GM12878 (cell line): ENCODE data around the gene BRF1. TPM values are rescaled to one million over a fixed set of nuclear protein-coding genes. Genes with fewer than 3 reads are reported as not detected.

ENCODE experiments used
- ATAC-seq: fragments of 200-7000 bp; cut with Tn5 transposase; 3 replicates; pipeline ENCODE4 v1.9.1; 2020; ENCODE audit warnings: mild to moderate bottlenecking, moderate library complexity
- BruUV-seq: library from RNA; stranded (reverse); fragments of 400-500 nt; replicated peaks from 2 replicates; lab custom pipeline; 2021; lab: Mats Ljungman, UMichigan
- CTCF ChIA-PET: fragments of 300-600 bp; sonication (Branson Sonifier 250); formaldehyde crosslinking; extraction: SDS; loops from one replicate; lab custom pipeline; 2021; ENCODE audit warnings: inconsistent platforms; lab: Yijun Ruan, JAX
- POLR2A ChIA-PET: fragments of 350-600 bp; formaldehyde crosslinking; extraction: SDS; loops from one replicate; lab custom pipeline; 2021; ENCODE audit warnings: inconsistent platforms; lab: Charles Lee
- RAD21 ChIA-PET: fragments of 300-600 bp; sonication (Branson Sonifier 250); formaldehyde crosslinking; loops from one replicate; lab custom pipeline; 2023; ENCODE audit warnings: antibody characterized with exemption; ENCODE audit not compliant: unreplicated experiment; lab: Charles Lee
- SMC1A ChIA-PET: fragments of 300-600 bp; sonication (Branson Sonifier 250); formaldehyde crosslinking; loops from one replicate; lab custom pipeline; 2023; ENCODE audit not compliant: unreplicated experiment, uncharacterized antibody; lab: Charles Lee
- DNase-seq: peaks from one replicate; pipeline ENCODE4 v3.0.0-alpha.2; 2011; ENCODE audit warnings: low read depth, low spot score
- FAIRE-seq: peaks from 3 replicates; lab custom pipeline; 2011; peaks lifted over from hg19 to GRCh38; lab: Jason Lieb, UNC
- H2AFZ ChIP-seq: 2 replicates; pipeline ENCODE4 v1.6.0; 2011; ENCODE audit warnings: low read depth, low read length, control low read depth; ENCODE audit not compliant: control insufficient read depth
- H3K27ac ChIP-seq: 2 replicates; pipeline ENCODE4 v1.5.1; 2011; ENCODE audit warnings: control low read depth; ENCODE audit not compliant: control insufficient read depth, insufficient read depth
- H3K27me3 ChIP-seq, 2 experiments: replicated peaks in 1 of 2; 2 replicates each; pipeline versions ENCODE4 v1.6.0 to v1.6.1; 2011; ENCODE audit warnings: low read length in 1 of 2; ENCODE audit not compliant: control insufficient read depth in 2 of 2, insufficient read depth in 2 of 2
- H3K36me3 ChIP-seq, 2 experiments: 2 replicates each; pipeline ENCODE4 v1.5.1; 2011; ENCODE audit warnings: low read length in 1 of 2; ENCODE audit not compliant: control insufficient read depth in 2 of 2, insufficient read depth in 2 of 2
- H3K4me1 ChIP-seq: 2 replicates; pipeline ENCODE4 v1.6.1; 2011; ENCODE audit warnings: mild to moderate bottlenecking, low read length, moderate library complexity, mixed read lengths; ENCODE audit not compliant: control insufficient read depth, insufficient read depth
- H3K4me2 ChIP-seq: 2 replicates; pipeline ENCODE4 v1.6.0; 2011; ENCODE audit warnings: control low read depth; ENCODE audit not compliant: control insufficient read depth, insufficient read depth
- H3K4me3 ChIP-seq: fragments of 200-600 bp; sonication (generic); 2 replicates; pipeline ENCODE4 v1.5.1; 2016
- H3K79me2 ChIP-seq: 2 replicates; pipeline ENCODE4 v1.6.0; 2011; ENCODE audit warnings: low read length; ENCODE audit not compliant: control insufficient read depth, insufficient read depth
- H3K9ac ChIP-seq: 2 replicates; pipeline ENCODE4 v1.8.0; 2011; ENCODE audit warnings: low read length, control low read depth, mixed read lengths; ENCODE audit not compliant: control insufficient read depth, insufficient read depth
- H3K9me3 ChIP-seq: replicated peaks from 3 replicates; pipeline ENCODE4 v1.5.1; 2011; ENCODE audit warnings: mild to moderate bottlenecking, low read length; ENCODE audit not compliant: control insufficient read depth, insufficient read depth
- H4K20me1 ChIP-seq: 2 replicates; pipeline ENCODE4 v1.6.0; 2011; ENCODE audit not compliant: control insufficient read depth, insufficient read depth
- BMI1 ChIP-seq: fragments of 450-650 bp; IDR thresholded peaks from 2 replicates; pipeline ENCODE4 v1.6.1; 2016; ENCODE audit warnings: mild to moderate bottlenecking, moderate library complexity, borderline replicate concordance
- DPF2 ChIP-seq: fragments of 450-650 bp; IDR thresholded peaks from 2 replicates; pipeline ENCODE4 v1.6.1; 2017; ENCODE audit warnings: mild to moderate bottlenecking
- EGR1 ChIP-seq, 2 experiments: IDR thresholded peaks; 1 replicate in 1 of 2; 2 replicates in 1 of 2; pipeline ENCODE4 v1.6.1; 2011 to 2012; ENCODE audit warnings: low read depth in 2 of 2, low read length in 2 of 2, borderline replicate concordance in 1 of 2, mild to moderate bottlenecking in 1 of 2, moderate library complexity in 1 of 2
- EP300 ChIP-seq, 2 experiments: fragments of 150-350 bp in 1 of 2; IDR thresholded peaks; 2 replicates each; pipeline ENCODE4 v1.6.1; 2011 to 2012; ENCODE audit warnings: low read depth in 2 of 2, low read length in 2 of 2, borderline replicate concordance in 1 of 2, improper control_type of control experiment in 1 of 2, inconsistent platforms in 1 of 2; ENCODE audit not compliant: control insufficient read depth in 1 of 2
- HDGF ChIP-seq: fragments of 450-650 bp; IDR thresholded peaks from 2 replicates; pipeline ENCODE4 v1.6.1; 2016; ENCODE audit warnings: antibody characterized with exemption
- IKZF2 ChIP-seq, 2 experiments: fragments of 450-650 bp; IDR thresholded peaks; 2 replicates each; pipeline ENCODE4 v1.6.1; 2017; ENCODE audit warnings: mild to moderate bottlenecking in 2 of 2, moderate library complexity in 2 of 2
- MEF2B ChIP-seq: fragments of 450-650 bp; IDR thresholded peaks from 2 replicates; pipeline ENCODE4 v1.6.1; 2018; ENCODE audit warnings: mild to moderate bottlenecking, moderate library complexity; ENCODE audit not compliant: partially characterized antibody, poor library complexity, severe bottlenecking
- MXI1 ChIP-seq: fragments of 150-350 bp; IDR thresholded peaks from 2 replicates; pipeline ENCODE4 v1.6.1; 2011; ENCODE audit warnings: low read depth, mild to moderate bottlenecking, inconsistent platforms, low read length, improper control_type of control experiment
- NFYA ChIP-seq: IDR thresholded peaks from 2 replicates; pipeline ENCODE4 v1.6.1; 2011; ENCODE audit warnings: low read depth, mild to moderate bottlenecking, low read length, improper control_type of control experiment, borderline replicate concordance
- POLR2A ChIP-seq: IDR thresholded peaks from 2 replicates; pipeline ENCODE4 v1.6.1; 2011; ENCODE audit warnings: low read depth, mild to moderate bottlenecking, low read length
- RUNX3 ChIP-seq: IDR thresholded peaks from 2 replicates; pipeline ENCODE4 v1.6.1; 2012; ENCODE audit warnings: low read length, inconsistent platforms
- SIN3A ChIP-seq: IDR thresholded peaks from 2 replicates; pipeline ENCODE4 v1.6.1; 2012; ENCODE audit warnings: low read depth, low read length, improper control_type of control experiment
- SRF ChIP-seq, 2 experiments: IDR thresholded peaks; 2 replicates each; pipeline ENCODE4 v1.6.1; 2011; ENCODE audit warnings: low read depth in 2 of 2, low read length in 2 of 2, mild to moderate bottlenecking in 1 of 2, moderate library complexity in 1 of 2
- TCF12 ChIP-seq: IDR thresholded peaks from 2 replicates; pipeline ENCODE4 v1.6.1; 2011; ENCODE audit warnings: low read depth, mild to moderate bottlenecking, low read length
- WGBS: methylation state at CpG from one replicate; pipeline ENCODE4 v1.1.6; 2016; ENCODE audit warnings: low lambda C conversion rate; ENCODE audit not compliant: insufficient replicate concordance, insufficient coverage; ENCODE audit errors: missing lambda C conversion rate; 5-methylcytosine and 5-hydroxymethylcytosine counted together
- in situ Hi-C: fragments of 300-500 bp; cut with MboI; formaldehyde crosslinking; loops from 9 replicates; pipeline ENCODE4 v1.14.3; 2018; ENCODE audit warnings: mixed read lengths
- intact Hi-C: fragments of 100-400 bp; cut with micrococcal nuclease; formaldehyde crosslinking; loops from one replicate; pipeline ENCODE4 v1.14.2; 2022; ENCODE audit not compliant: unreplicated experiment
- polyA plus RNA-seq, 11 experiments: library from polyadenylated mRNA; depleted of rRNA in 4 of 11; unstranded in 6 of 11; stranded (reverse) in 5 of 11; fragments of >200 nt; fragmentation: Nextera tagmentation in 4 of 11; fragmentation: Illumina TruSeq in 1 of 11; extraction: Ambion mirVana in 4 of 11; extraction: Trizol in 1 of 11; gene quantifications; 1 replicate in 1 of 11; 2 replicates in 10 of 11; pipeline versions ENCODE4 v1.2.1 to v1.2.3, GENCODE V29; 2011 to 2016; ENCODE audit warnings: inconsistent platforms in 2 of 11, missing spikeins in 2 of 11, low read depth in 1 of 11
- total RNA-seq, 4 experiments: library from RNA; depleted of rRNA in 3 of 4; stranded (reverse); fragments of >200 nt in 3 of 4; fragmentation: Illumina TruSeq in 1 of 4; extraction: Trizol in 1 of 4; gene quantifications; 2 replicates each; pipeline versions ENCODE4 v1.2.1 to v1.2.3, GENCODE V29; 2013 to 2021
- TF ChIP-seq, protein P1 (sequence below): fragments of 150-350 bp; IDR thresholded peaks from 2 replicates; pipeline ENCODE4 v1.6.1; 2016; ENCODE audit warnings: low read depth, low read length
- TF ChIP-seq, protein P2 (sequence below): fragments of 450-650 bp; formaldehyde crosslinking; IDR thresholded peaks from 2 replicates; pipeline ENCODE4 v1.4.0; 2020; ENCODE audit warnings: mild to moderate bottlenecking, moderate library complexity

Gene BRF1
- total and polyA plus RNA-seq, 10 of the 15 experiments (the other 5 are each of a cell fraction or from before 2014, with no cell fraction given) = 0.21 to 33.5 (median 10.7) TPM

DNA sequence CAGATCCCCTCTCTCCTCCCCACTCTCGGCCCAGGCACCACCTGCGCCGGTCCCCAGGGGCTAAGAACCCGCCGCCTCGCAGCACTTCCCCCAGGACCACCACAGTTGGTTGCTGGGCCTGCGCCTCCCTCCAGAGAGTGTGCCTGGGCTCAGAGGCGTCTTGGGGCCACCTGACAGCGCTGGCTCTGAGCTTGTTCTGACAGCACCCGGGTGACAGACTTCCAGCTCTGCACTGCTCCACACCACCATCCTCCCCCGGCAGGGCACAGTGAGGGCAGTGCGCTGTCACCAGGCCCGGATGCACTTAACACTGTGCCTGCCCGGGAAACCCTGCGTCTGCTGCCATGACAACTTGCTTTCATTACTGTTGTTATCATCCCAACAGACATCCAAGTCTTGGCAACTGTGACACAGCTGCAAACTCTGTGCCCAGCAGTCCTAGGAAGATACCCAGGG lies 6.6 kb downstream of the BRF1 start:
- intact Hi-C loops = no loop called here
- in situ Hi-C loops = no loop called here
- CTCF ChIA-PET = interaction anchor here (1.0 to 1.8 kb wide), 2 partner anchors 12 to 15 kb away, joined by 3 to 9 read pairs; no protein-coding TSS in a partner anchor
- H3K9ac ChIP-seq = peak overlapping the region; percentile 65; the same call in 1 of the 2 replicates
- peak overlapping the region; percentile 66 for H3K27ac ChIP-seq
- FAIRE-seq (peak; percentile 69), DNase-seq (no peak), ATAC-seq (peak; percentile 94)
- 29% methylated on average over 15 of the region's 15 CpGs for WGBS
- peaks cover 4% of the 10 kb centered on the region; the same call in 1 of the 2 replicates for H4K20me1 ChIP-seq
- H3K4me1 ChIP-seq = peaks cover 53% of the 10 kb centered on the region
- no peaks in the 10 kb centered on the region for H3K36me3 ChIP-seq
- peaks cover 65% of the 10 kb centered on the region for H3K79me2 ChIP-seq
- RAD21 ChIA-PET = interaction anchor here (0.7 kb wide), 1 partner anchor 20 kb away, joined by 4 read pairs; the partner anchor contains the start of gene PACS2
- H3K4me3 ChIP-seq = peak overlapping the region; percentile 52
- no TSS peak for BruUV-seq
- POLR2A ChIA-PET = interaction anchor here (1.3 kb wide), 1 partner anchor 20 kb away, joined by 3 read pairs; the partner anchor contains the start of gene PACS2
- peak overlapping the region; percentile 17; the same call in 1 of the 2 replicates for H2AFZ ChIP-seq
- SMC1A ChIA-PET = no interaction called here
- peak overlapping the region; percentile 82 for H3K4me2 ChIP-seq
- H3K27me3 ChIP-seq = no peaks in the 10 kb centered on the region
- H3K9me3 ChIP-seq = no peaks in the 10 kb centered on the region; the same call in 2 of the 3 replicates
- TF ChIP-seq NFYA (no peak), SIN3A (peak; percentile 83; the same call in 1 of the 2 replicates), BMI1 (peak; percentile 84), SRF (IDR thresholded peaks at IDR 0.05; ENCODE audit: low read depth in 2 of 2, low read length in 2 of 2) (no peak), POLR2A (peak; percentile 56; the same call in 1 of the 2 replicates), EGR1 (IDR thresholded peaks at IDR 0.05; ENCODE audit: borderline replicate concordance in 1 of 2, low read depth in 2 of 2, low read length in 2 of 2) (no peak), HDGF (peak; percentile 48; the same call in 1 of the 2 replicates), MXI1 (peak; percentile 48; the same call in 1 of the 2 replicates), IKZF2 (IDR thresholded peaks at IDR 0.05) (peak in 1 of 2 experiments; percentile 13; a peak in 1 of 4 replicates), RUNX3 (no peak), TCF12 (0 out of 2 replicates have a peak, but pooled peaks have one; percentile 8), DPF2 (0 out of 2 replicates have a peak, but pooled peaks have one; percentile 9), MEF2B (peak; percentile 82), EP300 (IDR thresholded peaks at IDR 0.05; ENCODE audit: borderline replicate concordance in 1 of 2, control insufficient read depth in 1 of 2, low read depth in 2 of 2, low read length in 2 of 2) (peak in 1 of 2 experiments; percentile 61; a peak in 1 of 4 replicates)
- TF ChIP-seq, protein P1, sequence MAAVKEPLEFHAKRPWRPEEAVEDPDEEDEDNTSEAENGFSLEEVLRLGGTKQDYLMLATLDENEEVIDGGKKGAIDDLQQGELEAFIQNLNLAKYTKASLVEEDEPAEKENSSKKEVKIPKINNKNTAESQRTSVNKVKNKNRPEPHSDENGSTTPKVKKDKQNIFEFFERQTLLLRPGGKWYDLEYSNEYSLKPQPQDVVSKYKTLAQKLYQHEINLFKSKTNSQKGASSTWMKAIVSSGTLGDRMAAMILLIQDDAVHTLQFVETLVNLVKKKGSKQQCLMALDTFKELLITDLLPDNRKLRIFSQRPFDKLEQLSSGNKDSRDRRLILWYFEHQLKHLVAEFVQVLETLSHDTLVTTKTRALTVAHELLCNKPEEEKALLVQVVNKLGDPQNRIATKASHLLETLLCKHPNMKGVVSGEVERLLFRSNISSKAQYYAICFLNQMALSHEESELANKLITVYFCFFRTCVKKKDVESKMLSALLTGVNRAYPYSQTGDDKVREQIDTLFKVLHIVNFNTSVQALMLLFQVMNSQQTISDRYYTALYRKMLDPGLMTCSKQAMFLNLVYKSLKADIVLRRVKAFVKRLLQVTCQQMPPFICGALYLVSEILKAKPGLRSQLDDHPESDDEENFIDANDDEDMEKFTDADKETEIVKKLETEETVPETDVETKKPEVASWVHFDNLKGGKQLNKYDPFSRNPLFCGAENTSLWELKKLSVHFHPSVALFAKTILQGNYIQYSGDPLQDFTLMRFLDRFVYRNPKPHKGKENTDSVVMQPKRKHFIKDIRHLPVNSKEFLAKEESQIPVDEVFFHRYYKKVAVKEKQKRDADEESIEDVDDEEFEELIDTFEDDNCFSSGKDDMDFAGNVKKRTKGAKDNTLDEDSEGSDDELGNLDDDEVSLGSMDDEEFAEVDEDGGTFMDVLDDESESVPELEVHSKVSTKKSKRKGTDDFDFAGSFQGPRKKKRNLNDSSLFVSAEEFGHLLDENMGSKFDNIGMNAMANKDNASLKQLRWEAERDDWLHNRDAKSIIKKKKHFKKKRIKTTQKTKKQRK = no peak
- TF ChIP-seq, protein P2, sequence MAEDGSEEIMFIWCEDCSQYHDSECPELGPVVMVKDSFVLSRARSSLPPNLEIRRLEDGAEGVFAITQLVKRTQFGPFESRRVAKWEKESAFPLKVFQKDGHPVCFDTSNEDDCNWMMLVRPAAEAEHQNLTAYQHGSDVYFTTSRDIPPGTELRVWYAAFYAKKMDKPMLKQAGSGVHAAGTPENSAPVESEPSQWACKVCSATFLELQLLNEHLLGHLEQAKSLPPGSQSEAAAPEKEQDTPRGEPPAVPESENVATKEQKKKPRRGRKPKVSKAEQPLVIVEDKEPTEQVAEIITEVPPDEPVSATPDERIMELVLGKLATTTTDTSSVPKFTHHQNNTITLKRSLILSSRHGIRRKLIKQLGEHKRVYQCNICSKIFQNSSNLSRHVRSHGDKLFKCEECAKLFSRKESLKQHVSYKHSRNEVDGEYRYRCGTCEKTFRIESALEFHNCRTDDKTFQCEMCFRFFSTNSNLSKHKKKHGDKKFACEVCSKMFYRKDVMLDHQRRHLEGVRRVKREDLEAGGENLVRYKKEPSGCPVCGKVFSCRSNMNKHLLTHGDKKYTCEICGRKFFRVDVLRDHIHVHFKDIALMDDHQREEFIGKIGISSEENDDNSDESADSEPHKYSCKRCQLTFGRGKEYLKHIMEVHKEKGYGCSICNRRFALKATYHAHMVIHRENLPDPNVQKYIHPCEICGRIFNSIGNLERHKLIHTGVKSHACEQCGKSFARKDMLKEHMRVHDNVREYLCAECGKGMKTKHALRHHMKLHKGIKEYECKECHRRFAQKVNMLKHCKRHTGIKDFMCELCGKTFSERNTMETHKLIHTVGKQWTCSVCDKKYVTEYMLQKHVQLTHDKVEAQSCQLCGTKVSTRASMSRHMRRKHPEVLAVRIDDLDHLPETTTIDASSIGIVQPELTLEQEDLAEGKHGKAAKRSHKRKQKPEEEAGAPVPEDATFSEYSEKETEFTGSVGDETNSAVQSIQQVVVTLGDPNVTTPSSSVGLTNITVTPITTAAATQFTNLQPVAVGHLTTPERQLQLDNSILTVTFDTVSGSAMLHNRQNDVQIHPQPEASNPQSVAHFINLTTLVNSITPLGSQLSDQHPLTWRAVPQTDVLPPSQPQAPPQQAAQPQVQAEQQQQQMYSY (CRISPR knock-in tag) = no peak
